ENCODE measurements around the gene CFAP119.

The CFAP119 gene

DNA sequence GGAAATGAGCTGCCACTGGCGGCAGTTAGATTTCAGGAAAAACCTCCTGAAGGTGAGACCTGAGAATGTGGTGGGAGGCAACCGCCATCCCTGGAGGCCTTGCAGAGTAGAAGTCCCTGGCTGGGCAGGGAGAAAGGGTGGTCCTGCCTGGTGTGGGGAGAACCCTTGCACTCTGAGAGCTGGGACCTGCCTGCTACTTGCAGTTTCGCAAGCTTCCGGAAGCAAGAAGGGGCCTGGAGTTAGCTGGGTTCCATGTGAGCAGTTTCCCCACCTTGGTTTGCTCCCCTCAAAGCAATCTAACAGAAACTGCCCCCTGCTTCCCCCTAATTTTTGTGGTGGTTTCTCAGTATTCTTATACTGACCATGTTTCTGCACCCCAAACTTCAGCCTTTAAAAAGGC is 18.7 kb upstream of the CFAP119 start:
- DNase-seq: no peak

DNA sequence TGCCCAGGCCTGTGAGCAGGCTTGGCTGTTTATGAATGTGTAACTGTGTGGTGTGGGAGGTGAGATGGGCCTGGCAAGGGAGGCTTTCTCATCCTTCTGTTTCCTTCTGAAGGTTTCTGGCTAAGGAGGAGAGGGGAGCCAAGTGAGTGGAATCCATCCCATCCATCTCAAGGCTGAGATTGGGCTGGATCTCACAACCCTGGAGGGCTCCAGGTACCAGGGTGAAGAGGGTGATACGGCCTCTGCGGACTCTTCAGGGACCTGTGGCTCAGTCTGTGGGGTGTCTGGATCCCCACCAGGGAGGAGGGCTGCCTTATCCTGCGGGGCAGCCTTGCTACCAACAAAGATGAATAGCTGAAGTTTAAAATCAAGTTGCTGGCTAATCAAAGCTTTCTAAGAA is 18.2 kb upstream of the CFAP119 start:
- DNase-seq: no peak

DNA sequence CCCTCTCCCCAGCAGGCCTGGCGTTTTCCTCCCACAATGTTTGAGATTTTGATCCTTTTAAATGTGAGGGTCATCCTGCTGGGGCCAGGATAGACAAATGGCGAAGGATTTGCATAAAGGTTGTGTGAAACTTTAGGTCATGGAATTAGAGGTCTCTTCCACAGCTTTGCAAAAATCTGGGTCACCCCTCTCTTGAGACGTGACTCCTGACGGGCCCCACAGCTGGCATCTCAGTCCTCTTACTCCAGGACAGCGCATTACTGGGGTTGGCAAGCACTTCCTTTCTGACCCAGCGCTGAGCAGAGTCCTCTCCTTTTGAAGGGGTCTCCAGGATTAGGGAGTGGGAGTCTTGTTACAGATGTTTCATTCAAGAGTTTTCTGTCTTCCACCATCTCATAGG is 17.7 kb upstream of the CFAP119 start:
- no peak for DNase-seq

- DNase-seq: no peak
These were observed 16.8 kb upstream of the CFAP119 start for GRCh38 chr16:30778549-30779244.

- no peak for DNase-seq
These were observed 15.9 kb upstream of the CFAP119 start for GRCh38 chr16:30777591-30778297.

DNA sequence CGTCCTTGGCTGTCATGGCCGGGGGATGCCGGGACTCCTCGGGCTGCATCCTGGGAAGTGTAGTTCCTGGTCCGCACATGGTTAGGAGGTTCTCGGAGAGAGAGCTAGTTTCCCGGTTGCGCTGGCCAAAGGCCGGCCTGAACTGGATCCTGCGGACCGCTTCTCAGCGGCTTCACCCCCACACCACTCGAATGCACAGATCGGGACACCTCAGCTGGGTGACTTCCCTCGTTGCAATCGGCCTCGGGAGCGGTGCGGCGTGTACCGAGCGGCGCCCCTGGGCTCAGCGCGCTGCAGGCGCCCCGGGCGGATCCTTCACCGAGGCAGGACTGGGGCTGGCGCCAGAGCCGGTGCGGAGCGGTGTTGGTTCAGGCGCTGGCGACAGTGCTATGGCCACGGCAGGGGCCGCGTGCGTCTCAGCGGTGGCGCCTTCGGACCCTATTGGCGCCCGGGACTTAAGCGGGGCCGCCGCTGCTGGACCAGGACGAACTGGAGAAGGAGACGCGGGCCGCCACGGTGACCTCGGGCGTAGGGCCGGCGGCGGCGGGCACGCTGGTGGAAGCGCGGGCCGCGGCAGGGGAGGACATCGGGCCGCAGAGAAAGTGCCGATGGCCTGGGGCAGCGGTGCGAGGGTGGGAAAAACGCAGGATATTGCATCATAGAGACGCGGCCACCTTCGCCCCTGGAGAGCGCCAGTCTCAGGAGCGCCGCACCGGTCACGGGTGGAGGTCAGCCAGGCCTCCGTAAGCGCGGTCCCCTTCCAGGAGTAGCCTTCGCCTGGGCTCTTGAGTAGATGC is 13.7 kb upstream of the CFAP119 start:
- DNase-seq: peak; percentile 42

GRCh38 chr16:30775131-30775391 is 13.2 kb upstream of the CFAP119 start:
- no peak for DNase-seq

- DNase-seq: no peak
These were observed 12.7 kb upstream of the CFAP119 start for GRCh38 chr16:30774367-30775130.

- DNase-seq: no peak
These were observed 12.0 kb upstream of the CFAP119 start for GRCh38 chr16:30773826-30774225.

- no peak for DNase-seq
These were observed 9.9 kb upstream of the CFAP119 start for GRCh38 chr16:30771726-30772125.

GRCh38 chr16:30769379-30770089 is 7.7 kb upstream of the CFAP119 start:
- no peak for DNase-seq

GRCh38 chr16:30768583-30769181 is 6.8 kb upstream of the CFAP119 start:
- DNase-seq: no peak

DNA sequence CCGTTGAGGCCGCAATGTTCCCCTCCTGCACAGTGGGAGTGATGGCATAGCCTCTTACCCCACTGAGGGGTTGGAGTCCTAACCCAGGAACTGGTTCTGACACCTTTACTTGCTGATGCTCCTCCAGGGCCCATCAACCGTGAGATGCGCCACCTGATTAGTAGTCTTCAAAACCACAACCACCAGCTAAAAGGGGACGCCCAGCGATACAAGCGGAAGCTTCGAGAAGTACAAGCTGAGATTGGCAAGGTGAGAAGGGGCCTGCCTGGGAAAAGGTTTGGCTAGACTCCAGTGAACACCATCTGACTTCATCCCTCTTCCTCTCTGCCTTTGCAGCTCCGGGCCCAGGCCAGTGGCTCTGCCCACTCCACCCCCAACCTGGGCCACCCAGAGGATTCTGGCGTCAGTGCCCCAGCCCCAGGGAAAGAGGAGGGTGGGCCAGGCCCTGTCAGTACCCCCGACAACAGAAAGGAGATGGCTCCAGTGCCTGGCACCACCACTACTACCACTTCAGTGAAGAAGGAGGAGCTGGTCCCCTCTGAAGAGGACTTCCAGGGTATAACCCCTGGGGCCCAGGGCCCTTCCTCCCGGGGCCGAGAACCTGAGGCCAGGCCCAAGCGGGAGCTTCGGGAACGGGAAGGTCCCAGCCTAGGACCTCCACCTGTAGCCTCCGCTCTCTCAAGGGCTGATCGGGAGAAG is 6.1 kb upstream of the CFAP119 start:
- DNase-seq: no peak

DNA sequence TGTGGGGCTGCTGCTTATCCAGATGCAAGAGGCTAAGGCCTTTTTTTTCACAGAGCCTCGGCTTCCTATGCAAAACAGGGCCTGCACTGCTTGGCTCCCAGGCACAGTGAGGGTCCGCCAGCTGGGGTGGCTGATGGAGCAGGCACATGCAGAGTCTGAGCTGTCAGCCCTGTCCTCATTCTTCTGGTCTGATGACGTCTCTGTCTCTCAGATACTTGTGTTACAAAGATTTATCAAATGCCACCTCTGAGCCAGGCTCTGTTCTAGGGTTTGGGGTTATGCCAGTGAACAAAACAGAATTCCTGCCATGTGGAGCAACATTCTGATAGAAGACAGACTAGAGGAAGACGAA is 5.0 kb upstream of the CFAP119 start:
- DNase-seq: no peak

- no peak for DNase-seq
These were observed 4.5 kb upstream of the CFAP119 start for GRCh38 chr16:30766206-30766932.

GRCh38 chr16:30764816-30765465 is 3.1 kb upstream of the CFAP119 start:
- DNase-seq: no peak

DNA sequence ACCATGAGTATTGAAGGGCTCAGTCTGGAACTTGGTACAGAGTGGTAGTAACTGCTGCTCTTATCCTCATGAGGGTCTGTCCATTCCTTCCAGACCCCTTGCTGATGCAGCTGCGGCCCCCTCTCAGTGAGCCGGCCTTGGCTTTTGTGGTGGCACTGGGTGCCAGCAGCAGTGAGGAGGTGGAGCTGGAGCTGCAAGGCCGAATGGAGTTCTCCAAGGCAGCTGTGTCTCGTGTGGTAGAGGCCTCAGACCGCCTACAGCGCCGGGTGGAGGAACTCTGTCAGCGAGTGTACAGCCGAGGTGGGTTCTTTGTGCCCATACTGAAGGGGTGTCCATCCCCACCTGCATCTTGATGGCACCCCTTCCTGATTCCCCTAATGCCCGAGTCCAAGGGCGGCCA is 2.2 kb upstream of the CFAP119 start:
- DNase-seq: no peak

DNA sequence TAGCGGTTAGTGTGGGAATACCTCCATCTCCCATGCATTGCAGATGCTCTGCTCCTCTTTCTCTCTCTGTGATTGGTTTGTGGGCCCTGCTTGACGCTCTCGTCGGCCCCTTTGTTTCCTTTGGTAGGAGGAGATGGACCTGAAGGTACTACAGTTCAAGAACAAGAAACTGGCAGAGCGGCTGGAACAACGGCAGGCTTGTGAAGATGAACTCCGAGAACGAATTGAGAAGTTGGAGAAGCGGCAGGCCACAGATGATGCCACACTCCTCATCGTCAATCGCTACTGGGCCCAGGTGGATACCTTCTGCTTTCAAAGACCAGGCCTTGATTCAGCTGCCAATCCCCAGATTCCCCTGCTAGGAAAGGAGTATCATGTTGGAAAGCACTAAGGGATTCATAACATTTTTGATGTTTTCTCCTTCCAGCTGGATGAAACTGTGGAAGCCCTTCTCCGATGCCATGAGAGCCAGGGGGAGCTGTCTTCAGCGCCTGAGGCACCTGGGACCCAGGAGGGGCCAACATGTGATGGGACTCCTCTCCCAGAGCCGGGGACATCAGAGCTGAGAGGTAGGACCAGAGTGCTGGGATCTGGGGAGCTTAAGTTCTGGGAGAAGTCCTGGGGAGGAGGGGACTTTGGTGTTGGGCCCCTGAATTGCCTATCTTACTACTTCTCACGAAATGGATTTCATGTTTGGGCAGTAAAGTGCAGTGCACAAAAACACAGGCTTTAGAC is 1.3 kb upstream of the CFAP119 start:
- no peak for DNase-seq

GRCh38 chr16:30761427-30761927 is 385 bp downstream of the CFAP119 start:
- DNase-seq: peak; percentile 24
